HL-60 (cell line): ENCODE results near the gene ENPP1.

Source experiments
- GABPA ChIP-seq: IDR thresholded peaks from 2 replicates; pipeline ENCODE4 v1.6.1; 2012; ENCODE audit warnings: low read depth
- POLR2AphosphoS5 ChIP-seq: IDR thresholded peaks from 2 replicates; pipeline ENCODE4 v1.6.1; 2012; ENCODE audit warnings: low read depth
- SPI1 ChIP-seq: IDR thresholded peaks from 2 replicates; pipeline ENCODE4 v1.6.1; 2012; ENCODE audit warnings: low read depth, mild to moderate bottlenecking, borderline replicate concordance
- TF ChIP-seq, protein P1 (sequence below): IDR thresholded peaks from one replicate; pipeline ENCODE4 v1.5.1; 2011; ENCODE audit warnings: low read length, control low read depth, inconsistent platforms; ENCODE audit not compliant: insufficient read depth
- TF ChIP-seq, protein P2 (sequence below): IDR thresholded peaks from 2 replicates; pipeline ENCODE4 v1.6.1; 2012; ENCODE audit warnings: low read depth; ENCODE audit not compliant: insufficient replicate concordance

DNA sequence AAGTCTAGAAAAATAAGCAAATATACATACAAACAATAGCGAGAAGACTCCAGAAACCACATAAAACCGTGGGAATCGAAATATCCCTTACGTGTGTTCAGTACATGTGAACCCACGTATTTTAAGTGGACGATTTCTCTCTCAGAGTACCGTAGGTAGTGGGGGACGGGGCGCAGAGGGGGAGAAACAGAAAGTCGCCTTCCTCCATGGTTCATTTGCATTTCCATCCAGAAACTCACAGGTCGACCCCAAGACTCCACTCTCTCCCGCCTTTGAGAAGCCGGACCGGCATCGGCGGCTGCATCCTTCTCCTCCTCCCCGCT lies 538 bp upstream of the ENPP1 start:
- TF ChIP-seq, protein P1, sequence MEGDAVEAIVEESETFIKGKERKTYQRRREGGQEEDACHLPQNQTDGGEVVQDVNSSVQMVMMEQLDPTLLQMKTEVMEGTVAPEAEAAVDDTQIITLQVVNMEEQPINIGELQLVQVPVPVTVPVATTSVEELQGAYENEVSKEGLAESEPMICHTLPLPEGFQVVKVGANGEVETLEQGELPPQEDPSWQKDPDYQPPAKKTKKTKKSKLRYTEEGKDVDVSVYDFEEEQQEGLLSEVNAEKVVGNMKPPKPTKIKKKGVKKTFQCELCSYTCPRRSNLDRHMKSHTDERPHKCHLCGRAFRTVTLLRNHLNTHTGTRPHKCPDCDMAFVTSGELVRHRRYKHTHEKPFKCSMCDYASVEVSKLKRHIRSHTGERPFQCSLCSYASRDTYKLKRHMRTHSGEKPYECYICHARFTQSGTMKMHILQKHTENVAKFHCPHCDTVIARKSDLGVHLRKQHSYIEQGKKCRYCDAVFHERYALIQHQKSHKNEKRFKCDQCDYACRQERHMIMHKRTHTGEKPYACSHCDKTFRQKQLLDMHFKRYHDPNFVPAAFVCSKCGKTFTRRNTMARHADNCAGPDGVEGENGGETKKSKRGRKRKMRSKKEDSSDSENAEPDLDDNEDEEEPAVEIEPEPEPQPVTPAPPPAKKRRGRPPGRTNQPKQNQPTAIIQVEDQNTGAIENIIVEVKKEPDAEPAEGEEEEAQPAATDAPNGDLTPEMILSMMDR: no peak
- TF ChIP-seq POLR2AphosphoS5: no peak
- TF ChIP-seq, protein P2, sequence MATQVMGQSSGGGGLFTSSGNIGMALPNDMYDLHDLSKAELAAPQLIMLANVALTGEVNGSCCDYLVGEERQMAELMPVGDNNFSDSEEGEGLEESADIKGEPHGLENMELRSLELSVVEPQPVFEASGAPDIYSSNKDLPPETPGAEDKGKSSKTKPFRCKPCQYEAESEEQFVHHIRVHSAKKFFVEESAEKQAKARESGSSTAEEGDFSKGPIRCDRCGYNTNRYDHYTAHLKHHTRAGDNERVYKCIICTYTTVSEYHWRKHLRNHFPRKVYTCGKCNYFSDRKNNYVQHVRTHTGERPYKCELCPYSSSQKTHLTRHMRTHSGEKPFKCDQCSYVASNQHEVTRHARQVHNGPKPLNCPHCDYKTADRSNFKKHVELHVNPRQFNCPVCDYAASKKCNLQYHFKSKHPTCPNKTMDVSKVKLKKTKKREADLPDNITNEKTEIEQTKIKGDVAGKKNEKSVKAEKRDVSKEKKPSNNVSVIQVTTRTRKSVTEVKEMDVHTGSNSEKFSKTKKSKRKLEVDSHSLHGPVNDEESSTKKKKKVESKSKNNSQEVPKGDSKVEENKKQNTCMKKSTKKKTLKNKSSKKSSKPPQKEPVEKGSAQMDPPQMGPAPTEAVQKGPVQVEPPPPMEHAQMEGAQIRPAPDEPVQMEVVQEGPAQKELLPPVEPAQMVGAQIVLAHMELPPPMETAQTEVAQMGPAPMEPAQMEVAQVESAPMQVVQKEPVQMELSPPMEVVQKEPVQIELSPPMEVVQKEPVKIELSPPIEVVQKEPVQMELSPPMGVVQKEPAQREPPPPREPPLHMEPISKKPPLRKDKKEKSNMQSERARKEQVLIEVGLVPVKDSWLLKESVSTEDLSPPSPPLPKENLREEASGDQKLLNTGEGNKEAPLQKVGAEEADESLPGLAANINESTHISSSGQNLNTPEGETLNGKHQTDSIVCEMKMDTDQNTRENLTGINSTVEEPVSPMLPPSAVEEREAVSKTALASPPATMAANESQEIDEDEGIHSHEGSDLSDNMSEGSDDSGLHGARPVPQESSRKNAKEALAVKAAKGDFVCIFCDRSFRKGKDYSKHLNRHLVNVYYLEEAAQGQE: no peak
- TF ChIP-seq SPI1: no peak
- TF ChIP-seq GABPA: no peak
